GM12878 (cell line): ENCODE data around the gene STARD5. TPM values are rescaled to one million over a fixed set of nuclear protein-coding genes. Genes with fewer than 3 reads are reported as not detected.

Source experiments
- ATAC-seq: fragments of 200-7000 bp; cut with Tn5 transposase; 3 replicates; pipeline ENCODE4 v1.9.1; 2020; ENCODE audit warnings: mild to moderate bottlenecking, moderate library complexity
- BruUV-seq: library from RNA; stranded (reverse); fragments of 400-500 nt; replicated peaks from 2 replicates; lab custom pipeline; 2021; lab: Mats Ljungman, UMichigan
- CTCF ChIA-PET: fragments of 300-600 bp; sonication (Branson Sonifier 250); formaldehyde crosslinking; extraction: SDS; loops from one replicate; lab custom pipeline; 2021; ENCODE audit warnings: inconsistent platforms; lab: Yijun Ruan, JAX
- POLR2A ChIA-PET: fragments of 350-600 bp; formaldehyde crosslinking; extraction: SDS; loops from one replicate; lab custom pipeline; 2021; ENCODE audit warnings: inconsistent platforms; lab: Charles Lee
- RAD21 ChIA-PET: fragments of 300-600 bp; sonication (Branson Sonifier 250); formaldehyde crosslinking; loops from one replicate; lab custom pipeline; 2023; ENCODE audit warnings: antibody characterized with exemption; ENCODE audit not compliant: unreplicated experiment; lab: Charles Lee
- SMC1A ChIA-PET: fragments of 300-600 bp; sonication (Branson Sonifier 250); formaldehyde crosslinking; loops from one replicate; lab custom pipeline; 2023; ENCODE audit not compliant: unreplicated experiment, uncharacterized antibody; lab: Charles Lee
- DNase-seq: peaks from one replicate; pipeline ENCODE4 v3.0.0-alpha.2; 2011; ENCODE audit warnings: low read depth, low spot score
- FAIRE-seq: peaks from 3 replicates; lab custom pipeline; 2011; peaks lifted over from hg19 to GRCh38; lab: Jason Lieb, UNC
- H2AFZ ChIP-seq: 2 replicates; pipeline ENCODE4 v1.6.0; 2011; ENCODE audit warnings: low read depth, low read length, control low read depth; ENCODE audit not compliant: control insufficient read depth
- H3K27ac ChIP-seq: 2 replicates; pipeline ENCODE4 v1.5.1; 2011; ENCODE audit warnings: control low read depth; ENCODE audit not compliant: control insufficient read depth, insufficient read depth
- H3K27me3 ChIP-seq, 2 experiments: replicated peaks in 1 of 2; 2 replicates each; pipeline versions ENCODE4 v1.6.0 to v1.6.1; 2011; ENCODE audit warnings: low read length in 1 of 2; ENCODE audit not compliant: control insufficient read depth in 2 of 2, insufficient read depth in 2 of 2
- H3K36me3 ChIP-seq, 2 experiments: 2 replicates each; pipeline ENCODE4 v1.5.1; 2011; ENCODE audit warnings: low read length in 1 of 2; ENCODE audit not compliant: control insufficient read depth in 2 of 2, insufficient read depth in 2 of 2
- H3K4me1 ChIP-seq: 2 replicates; pipeline ENCODE4 v1.6.1; 2011; ENCODE audit warnings: mild to moderate bottlenecking, low read length, moderate library complexity, mixed read lengths; ENCODE audit not compliant: control insufficient read depth, insufficient read depth
- H3K4me2 ChIP-seq: 2 replicates; pipeline ENCODE4 v1.6.0; 2011; ENCODE audit warnings: control low read depth; ENCODE audit not compliant: control insufficient read depth, insufficient read depth
- H3K4me3 ChIP-seq: fragments of 200-600 bp; sonication (generic); 2 replicates; pipeline ENCODE4 v1.5.1; 2016
- H3K79me2 ChIP-seq: 2 replicates; pipeline ENCODE4 v1.6.0; 2011; ENCODE audit warnings: low read length; ENCODE audit not compliant: control insufficient read depth, insufficient read depth
- H3K9ac ChIP-seq: 2 replicates; pipeline ENCODE4 v1.8.0; 2011; ENCODE audit warnings: low read length, control low read depth, mixed read lengths; ENCODE audit not compliant: control insufficient read depth, insufficient read depth
- H3K9me3 ChIP-seq: replicated peaks from 3 replicates; pipeline ENCODE4 v1.5.1; 2011; ENCODE audit warnings: mild to moderate bottlenecking, low read length; ENCODE audit not compliant: control insufficient read depth, insufficient read depth
- H4K20me1 ChIP-seq: 2 replicates; pipeline ENCODE4 v1.6.0; 2011; ENCODE audit not compliant: control insufficient read depth, insufficient read depth
- BACH1 ChIP-seq: fragments of 450-650 bp; IDR thresholded peaks from 2 replicates; pipeline ENCODE4 v1.6.1; 2017; ENCODE audit warnings: mild to moderate bottlenecking, borderline replicate concordance
- CHD2 ChIP-seq: IDR thresholded peaks from 2 replicates; pipeline ENCODE4 v1.6.1; 2011; ENCODE audit warnings: low read depth, low read length, improper control_type of control experiment, borderline replicate concordance
- CHD4 ChIP-seq: fragments of 200-600 bp; sonication (generic); IDR thresholded peaks from 2 replicates; pipeline ENCODE4 v1.6.1; 2016; ENCODE audit warnings: mild to moderate bottlenecking
- E2F8 ChIP-seq: fragments of 450-650 bp; IDR thresholded peaks from 2 replicates; pipeline ENCODE4 v1.6.1; 2018; ENCODE audit warnings: mild to moderate bottlenecking, low read depth, moderate library complexity; ENCODE audit not compliant: partially characterized antibody
- EED ChIP-seq: sonication (generic); IDR thresholded peaks from 2 replicates; pipeline ENCODE4 v1.6.1; 2016; ENCODE audit warnings: antibody characterized with exemption, low read depth
- FOS ChIP-seq: IDR thresholded peaks from 3 replicates; pipeline ENCODE4 v1.6.1; 2011; ENCODE audit warnings: borderline replicate concordance; ENCODE audit not compliant: insufficient read length; ENCODE audit errors: extremely low read depth
- HDAC2 ChIP-seq: fragments of 200-600 bp; sonication (generic); IDR thresholded peaks from 2 replicates; pipeline ENCODE4 v1.6.1; 2017
- LARP7 ChIP-seq: fragments of 450-650 bp; IDR thresholded peaks from 2 replicates; pipeline ENCODE4 v1.6.1; 2017; ENCODE audit warnings: mild to moderate bottlenecking
- MYB ChIP-seq: fragments of 150-350 bp; IDR thresholded peaks from 2 replicates; pipeline ENCODE4 v1.6.1; 2014; ENCODE audit warnings: mild to moderate bottlenecking, low read depth, low read length, borderline replicate concordance
- NFXL1 ChIP-seq: fragments of 450-650 bp; IDR thresholded peaks from 2 replicates; pipeline ENCODE4 v1.6.1; 2017; ENCODE audit warnings: antibody characterized with exemption, mild to moderate bottlenecking, borderline replicate concordance
- RELA ChIP-seq: fragments of 450-650 bp; IDR thresholded peaks from 2 replicates; pipeline ENCODE4 v1.8.0; 2014; ENCODE audit warnings: borderline replicate concordance; ENCODE audit not compliant: partially characterized antibody
- RFX5 ChIP-seq: IDR thresholded peaks from 2 replicates; pipeline ENCODE4 v1.6.1; 2011; ENCODE audit warnings: low read depth, low read length, improper control_type of control experiment
- SMC3 ChIP-seq: IDR thresholded peaks from 2 replicates; pipeline ENCODE4 v1.6.1; 2011; ENCODE audit warnings: low read length, improper control_type of control experiment, borderline replicate concordance
- SUPT20H ChIP-seq: IDR thresholded peaks from 2 replicates; pipeline ENCODE4 v1.6.1; 2011; ENCODE audit warnings: low read depth, mild to moderate bottlenecking, low read length, moderate library complexity, borderline replicate concordance; ENCODE audit not compliant: control insufficient read depth
- ZBTB40 ChIP-seq: fragments of 450-650 bp; IDR thresholded peaks from 2 replicates; pipeline ENCODE4 v1.6.1; 2016; ENCODE audit warnings: mild to moderate bottlenecking, moderate library complexity, borderline replicate concordance
- ZNF274 ChIP-seq: IDR thresholded peaks from one replicate; pipeline ENCODE4 v1.8.0; 2011; ENCODE audit not compliant: insufficient read length, insufficient read depth
- WGBS: methylation state at CpG from one replicate; pipeline ENCODE4 v1.1.6; 2016; ENCODE audit warnings: low lambda C conversion rate; ENCODE audit not compliant: insufficient replicate concordance, insufficient coverage; ENCODE audit errors: missing lambda C conversion rate; 5-methylcytosine and 5-hydroxymethylcytosine counted together
- in situ Hi-C: fragments of 300-500 bp; cut with MboI; formaldehyde crosslinking; loops from 9 replicates; pipeline ENCODE4 v1.14.3; 2018; ENCODE audit warnings: mixed read lengths
- intact Hi-C: fragments of 100-400 bp; cut with micrococcal nuclease; formaldehyde crosslinking; loops from one replicate; pipeline ENCODE4 v1.14.2; 2022; ENCODE audit not compliant: unreplicated experiment
- polyA plus RNA-seq, 11 experiments: library from polyadenylated mRNA; depleted of rRNA in 4 of 11; unstranded in 6 of 11; stranded (reverse) in 5 of 11; fragments of >200 nt; fragmentation: Nextera tagmentation in 4 of 11; fragmentation: Illumina TruSeq in 1 of 11; extraction: Ambion mirVana in 4 of 11; extraction: Trizol in 1 of 11; gene quantifications; 1 replicate in 1 of 11; 2 replicates in 10 of 11; pipeline versions ENCODE4 v1.2.1 to v1.2.3, GENCODE V29; 2011 to 2016; ENCODE audit warnings: inconsistent platforms in 2 of 11, missing spikeins in 2 of 11, low read depth in 1 of 11
- total RNA-seq, 4 experiments: library from RNA; depleted of rRNA in 3 of 4; stranded (reverse); fragments of >200 nt in 3 of 4; fragmentation: Illumina TruSeq in 1 of 4; extraction: Trizol in 1 of 4; gene quantifications; 2 replicates each; pipeline versions ENCODE4 v1.2.1 to v1.2.3, GENCODE V29; 2013 to 2021
- TF ChIP-seq, protein P1 (sequence below): IDR thresholded peaks from 2 replicates; pipeline ENCODE4 v1.6.1; 2011; ENCODE audit warnings: borderline replicate concordance, low read depth, mild to moderate bottlenecking, moderate library complexity, mixed read lengths, low read length; ENCODE audit not compliant: insufficient read depth; ENCODE audit errors: extremely low read length

STARD5 gene
- total and polyA plus RNA-seq, 10 of the 15 experiments (the other 5 are each of a cell fraction or from before 2014, with no cell fraction given), result 2.3 to 9.4 (median 4.7) TPM

DNA sequence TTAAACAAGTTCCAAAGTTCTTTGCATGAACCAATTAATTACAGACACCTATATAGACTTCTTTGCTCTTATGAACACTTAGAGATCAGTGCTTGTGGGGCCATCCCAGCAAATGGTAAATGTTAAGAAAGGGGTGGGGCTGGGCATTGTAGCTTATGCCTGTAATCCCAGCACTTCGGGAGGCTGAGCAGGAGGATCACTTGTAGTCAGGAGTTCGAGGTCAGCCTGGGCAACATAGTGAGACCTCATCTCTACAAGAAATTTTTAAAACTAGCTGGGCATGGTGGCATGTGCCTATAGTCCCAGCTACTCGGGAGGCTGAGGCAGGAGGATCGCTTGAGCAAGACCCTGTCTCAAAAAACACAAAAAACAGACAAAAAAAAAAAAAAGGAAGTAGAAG, 19.4 kb upstream of the STARD5 start:
- intact Hi-C loops (no loop called here), in situ Hi-C loops (no loop called here)
- POLR2A ChIA-PET, result interaction anchor here (0.5 kb wide), 1 partner anchor 223 kb away, joined by 3 read pairs; no protein-coding TSS in a partner anchor

More for the DNA sequence above, 19.4 kb upstream of the STARD5 start:
- ATAC-seq (no peak), FAIRE-seq (no peak), DNase-seq (no peak)
- RAD21 ChIA-PET, result no interaction called here
- H3K27ac ChIP-seq, result no peak overlapping the region
- no peaks in the 10 kb centered on the region for H3K79me2 ChIP-seq
- H3K4me2 ChIP-seq, result no peak overlapping the region
- CTCF ChIA-PET, result interaction anchor here (1.2 kb wide), 1 partner anchor 77 kb away, joined by 5 read pairs; no protein-coding TSS in a partner anchor
- 31% methylated on average over 3 of the region's 4 CpGs for WGBS
- H3K9ac ChIP-seq, result no peak overlapping the region
- H3K36me3 ChIP-seq, result no peaks in the 10 kb centered on the region
- H3K4me3 ChIP-seq, result no peak overlapping the region
- no peak overlapping the region for H2AFZ ChIP-seq
- TF ChIP-seq SMC3 (no peak), EED (no peak), FOS (no peak), LARP7 (no peak), SUPT20H (no peak), RELA (no peak), MYB (no peak), ZBTB40 (no peak), ZNF274 (no peak), E2F8 (no peak), HDAC2 (no peak), RFX5 (no peak), NFXL1 (no peak), CHD2 (no peak), CHD4 (no peak), BACH1 (no peak)
- TF ChIP-seq, protein P1, sequence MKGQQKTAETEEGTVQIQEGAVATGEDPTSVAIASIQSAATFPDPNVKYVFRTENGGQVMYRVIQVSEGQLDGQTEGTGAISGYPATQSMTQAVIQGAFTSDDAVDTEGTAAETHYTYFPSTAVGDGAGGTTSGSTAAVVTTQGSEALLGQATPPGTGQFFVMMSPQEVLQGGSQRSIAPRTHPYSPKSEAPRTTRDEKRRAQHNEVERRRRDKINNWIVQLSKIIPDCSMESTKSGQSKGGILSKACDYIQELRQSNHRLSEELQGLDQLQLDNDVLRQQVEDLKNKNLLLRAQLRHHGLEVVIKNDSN, result no peak
- BruUV-seq, result no TSS peak
- no peaks in the 10 kb centered on the region for H3K4me1 ChIP-seq
- H3K9me3 ChIP-seq, result no peaks in the 10 kb centered on the region
- SMC1A ChIA-PET, result interaction anchor here (1.2 to 1.5 kb wide), 2 partner anchors 68 to 77 kb away, joined by 4 to 5 read pairs; no protein-coding TSS in a partner anchor
- H3K27me3 ChIP-seq, result no peaks in the 10 kb centered on the region
- H4K20me1 ChIP-seq, result no peaks in the 10 kb centered on the region
